Loucy (cell line): Measurements from ENCODE around the gene NRXN3.

ENCODE experiments used
- EZH2phosphoT487 ChIP-seq: fragments of 200-600 bp; IDR thresholded peaks from 2 replicates; pipeline ENCODE4 v1.6.1; 2018; ENCODE audit warnings: antibody characterized with exemption, mild to moderate bottlenecking, moderate library complexity, borderline replicate concordance
- TF ChIP-seq, protein P1 (sequence below): fragments of 200-600 bp; sonication (generic); conservative IDR thresholded peaks from 2 replicates; pipeline ENCODE4 v1.5.1; 2014; ENCODE audit warnings: mild to moderate bottlenecking, antibody characterized with exemption, low read length

GRCh38 chr14:78443834-78444233, 273.7 kb downstream of the NRXN3 start:
- TF ChIP-seq, protein P1, sequence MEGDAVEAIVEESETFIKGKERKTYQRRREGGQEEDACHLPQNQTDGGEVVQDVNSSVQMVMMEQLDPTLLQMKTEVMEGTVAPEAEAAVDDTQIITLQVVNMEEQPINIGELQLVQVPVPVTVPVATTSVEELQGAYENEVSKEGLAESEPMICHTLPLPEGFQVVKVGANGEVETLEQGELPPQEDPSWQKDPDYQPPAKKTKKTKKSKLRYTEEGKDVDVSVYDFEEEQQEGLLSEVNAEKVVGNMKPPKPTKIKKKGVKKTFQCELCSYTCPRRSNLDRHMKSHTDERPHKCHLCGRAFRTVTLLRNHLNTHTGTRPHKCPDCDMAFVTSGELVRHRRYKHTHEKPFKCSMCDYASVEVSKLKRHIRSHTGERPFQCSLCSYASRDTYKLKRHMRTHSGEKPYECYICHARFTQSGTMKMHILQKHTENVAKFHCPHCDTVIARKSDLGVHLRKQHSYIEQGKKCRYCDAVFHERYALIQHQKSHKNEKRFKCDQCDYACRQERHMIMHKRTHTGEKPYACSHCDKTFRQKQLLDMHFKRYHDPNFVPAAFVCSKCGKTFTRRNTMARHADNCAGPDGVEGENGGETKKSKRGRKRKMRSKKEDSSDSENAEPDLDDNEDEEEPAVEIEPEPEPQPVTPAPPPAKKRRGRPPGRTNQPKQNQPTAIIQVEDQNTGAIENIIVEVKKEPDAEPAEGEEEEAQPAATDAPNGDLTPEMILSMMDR, result no peak
- no peak for TF ChIP-seq EZH2phosphoT487
